Hypothalamus (tissue), 51 donors: ENCODE results near the gene MRPL18.
"Not testable (repeated sequence)": the region's sequence is repeated elsewhere in the genome, so short reads cannot be mapped to it uniquely, and the experiment has no call there.

ENCODE experiments used
- DNase-seq, 51 donors: peaks; one replicate each; lab custom pipeline; 2025; lab: John Stamatoyannopoulos, UW

Gene MRPL18

GRCh38 chr6:159813781-159814180, 23.5 kb downstream of the MRPL18 start:
- DNase-seq = no peak

- DNase-seq = no peak
Measured at GRCh38 chr6:159815410-159815809, 25.1 kb downstream of the MRPL18 start.

GRCh38 chr6:159816775-159817174, 26.5 kb downstream of the MRPL18 start:
- not testable (repeated sequence) for DNase-seq

- DNase-seq = no peak
Measured at GRCh38 chr6:159817951-159818739, 27.9 kb downstream of the MRPL18 start.

GRCh38 chr6:159819098-159819497, 28.8 kb downstream of the MRPL18 start:
- no peak for DNase-seq

GRCh38 chr6:159819932-159820640, 29.8 kb downstream of the MRPL18 start:
- no peak for DNase-seq

GRCh38 chr6:159821122-159821521, 30.9 kb downstream of the MRPL18 start:
- DNase-seq = no peak

GRCh38 chr6:159821726-159822125, 31.5 kb downstream of the MRPL18 start:
- no peak for DNase-seq

GRCh38 chr6:159823953-159824352, 33.7 kb downstream of the MRPL18 start:
- DNase-seq = no peak

GRCh38 chr6:159824690-159825089, 34.4 kb downstream of the MRPL18 start:
- DNase-seq = not testable (repeated sequence)

GRCh38 chr6:159826004-159826403, 35.7 kb downstream of the MRPL18 start:
- DNase-seq = no peak

GRCh38 chr6:159826968-159827647, 36.8 kb downstream of the MRPL18 start:
- no peak for DNase-seq

GRCh38 chr6:159828074-159828473, 37.8 kb downstream of the MRPL18 start:
- DNase-seq = no peak

- no peak for DNase-seq
Measured at GRCh38 chr6:159829526-159829925, 39.3 kb downstream of the MRPL18 start.

GRCh38 chr6:159830501-159831372, 40.5 kb downstream of the MRPL18 start:
- DNase-seq = no peak

GRCh38 chr6:159831373-159831679, 41.1 kb downstream of the MRPL18 start:
- DNase-seq = no peak

GRCh38 chr6:159832946-159833345, 42.7 kb downstream of the MRPL18 start:
- no peak for DNase-seq

- DNase-seq = no peak
Measured at GRCh38 chr6:159833556-159833955, 43.3 kb downstream of the MRPL18 start.

GRCh38 chr6:159833997-159834603, 43.8 kb downstream of the MRPL18 start:
- DNase-seq = no peak
